Caki2 (cell line): ENCODE measurements around the gene PKD1L1. TPM values are rescaled to one million over a fixed set of nuclear protein-coding genes. Genes with fewer than 3 reads are reported as not detected.
"Not testable (repeated sequence)": the region's sequence is repeated elsewhere in the genome, so short reads cannot be mapped to it uniquely, and the experiment has no call there.

Experiments
- DNase-seq: peaks from one replicate; pipeline ENCODE4 v3.0.0-alpha.2; 2015; ENCODE audit warnings: low read depth
- in situ Hi-C: cut with HindIII; loops from 2 replicates; pipeline ENCODE4 v1.10.0; 2016; ENCODE audit warnings: low sequenced_read_pairs, low pct_unique_long_range_greater_than_20kb, mixed read lengths
- total RNA-seq: library from RNA; depleted of rRNA; stranded (reverse); fragments of >200 nt; shearing (Covaris generic); gene quantifications from 2 replicates; pipeline ENCODE4 v1.2.3, GENCODE V29; 2014; ENCODE audit warnings: low replicate concordance

Gene PKD1L1
- total RNA-seq, 1 experiment from 2014 or later: not detected

DNA sequence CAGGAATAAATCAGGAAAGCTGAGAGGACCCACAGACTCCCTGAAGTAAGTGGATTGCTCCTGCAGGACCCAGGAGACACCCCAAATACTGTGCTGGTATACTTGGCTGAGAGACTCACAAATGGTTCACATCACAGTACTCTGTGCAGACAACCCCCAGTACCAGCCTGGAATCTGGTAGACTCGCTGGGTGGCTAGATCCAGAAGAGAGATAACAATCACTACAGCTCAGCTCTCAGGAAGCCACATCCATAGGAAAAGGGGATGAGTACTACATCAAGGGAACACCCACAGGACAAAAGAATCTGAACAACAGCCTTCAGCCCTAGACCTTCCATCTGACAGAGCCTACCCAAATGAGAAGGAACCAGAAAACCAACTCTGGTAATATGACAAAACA, 31.8 kb downstream of the PKD1L1 start:
- DNase-seq, in situ Hi-C loops: not testable (repeated sequence)

DNA sequence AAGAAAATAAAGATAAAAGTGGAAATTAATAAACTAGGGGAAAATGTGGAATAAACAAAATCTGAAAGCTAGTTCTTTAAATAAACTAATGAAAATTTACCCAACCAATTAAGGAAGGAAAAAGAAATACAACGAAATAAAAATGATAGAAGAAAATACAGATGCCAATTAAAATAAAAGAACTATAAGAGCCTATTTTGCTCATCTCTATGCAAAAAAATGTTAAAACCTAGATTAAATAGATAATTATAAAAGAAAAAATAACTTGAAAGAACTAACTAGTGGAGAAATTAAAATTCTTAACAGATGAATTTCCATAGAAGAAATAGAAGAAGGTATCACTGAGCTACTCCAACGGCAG, 32.7 kb downstream of the PKD1L1 start:
- DNase-seq: no peak
- in situ Hi-C loops: no loop called here

DNA sequence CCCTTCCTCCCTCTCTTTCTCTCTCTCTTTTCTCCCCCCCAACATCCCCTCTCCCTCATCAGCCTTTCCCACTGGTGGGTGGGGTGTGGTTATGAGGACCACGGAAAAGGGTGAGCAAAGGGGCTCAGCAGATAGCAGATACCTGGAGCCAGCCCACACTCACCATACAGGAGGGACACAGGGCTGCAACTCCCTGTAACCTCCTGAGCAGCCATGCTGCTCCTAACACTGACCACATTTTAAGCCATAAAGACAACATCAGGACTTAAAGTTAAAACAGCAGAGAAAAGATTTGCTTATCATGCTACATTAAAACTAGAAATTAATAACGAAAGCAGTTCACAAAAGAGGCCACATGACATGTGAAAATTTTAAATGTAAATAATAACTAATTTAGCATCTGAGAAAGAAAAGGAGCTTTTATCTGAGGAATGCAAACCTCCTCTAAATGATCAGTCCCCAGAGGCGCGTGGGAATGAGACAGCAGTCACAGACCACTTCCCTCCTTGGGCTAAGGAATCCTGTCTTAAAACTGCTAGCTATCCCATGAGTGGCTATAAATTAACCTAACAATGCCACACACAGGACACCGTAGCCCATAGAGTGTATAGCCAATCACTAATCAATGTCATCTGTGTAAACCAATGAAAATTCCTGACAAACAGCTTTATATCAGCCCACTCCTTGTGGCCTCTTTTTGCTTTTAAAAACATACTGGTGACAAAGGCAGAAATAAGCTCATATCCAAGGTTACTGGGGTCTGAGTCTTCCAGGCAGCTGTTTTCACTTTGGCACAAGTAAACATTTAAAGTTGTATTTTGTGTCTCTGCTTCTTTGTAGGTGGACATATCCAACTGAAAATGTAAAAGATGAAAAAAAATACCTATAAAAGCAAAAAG, 33.3 kb downstream of the PKD1L1 start:
- no peak for DNase-seq
- in situ Hi-C loops: no loop called here

DNA sequence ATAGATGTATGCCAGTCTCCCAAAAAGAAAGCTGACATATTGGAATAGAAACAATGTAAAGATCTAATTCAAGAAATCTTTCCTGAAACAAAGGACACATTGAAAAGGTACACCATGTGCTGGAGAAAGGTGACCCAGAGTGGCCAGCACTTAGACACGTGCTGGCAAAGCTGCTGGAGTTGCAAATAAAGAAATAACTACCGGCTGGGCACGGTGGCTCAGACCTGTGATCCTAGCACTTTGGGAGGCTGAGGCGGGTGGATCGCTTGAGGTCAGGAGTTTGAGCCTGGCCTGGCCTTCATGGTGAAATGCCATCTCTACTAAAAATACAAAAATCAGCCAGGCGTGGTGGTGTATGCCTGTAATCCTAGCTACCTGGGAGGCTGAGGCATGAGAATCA, 35.9 kb downstream of the PKD1L1 start:
- DNase-seq: no peak
- in situ Hi-C loops: no loop called here

DNA sequence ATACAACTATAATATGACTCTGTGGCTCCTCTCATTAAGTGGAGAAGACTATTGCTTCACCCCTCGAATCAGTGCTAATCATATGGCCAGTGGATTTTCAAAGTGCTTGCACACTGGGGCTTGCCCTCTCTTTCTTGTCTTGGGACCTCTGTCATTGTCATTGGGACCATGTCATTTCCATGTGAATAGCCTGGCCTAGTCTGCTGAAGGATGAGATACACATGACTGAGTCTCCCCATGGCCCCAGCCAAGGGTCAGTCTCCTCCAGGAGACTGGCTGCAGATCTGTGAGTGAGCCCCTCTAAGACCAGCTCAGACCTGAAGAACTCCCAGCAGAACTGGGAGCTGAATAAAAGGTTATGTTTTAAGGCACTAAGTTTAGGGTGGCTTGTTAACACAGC, 39.5 kb downstream of the PKD1L1 start:
- in situ Hi-C loops: no loop called here
- DNase-seq: no peak

DNA sequence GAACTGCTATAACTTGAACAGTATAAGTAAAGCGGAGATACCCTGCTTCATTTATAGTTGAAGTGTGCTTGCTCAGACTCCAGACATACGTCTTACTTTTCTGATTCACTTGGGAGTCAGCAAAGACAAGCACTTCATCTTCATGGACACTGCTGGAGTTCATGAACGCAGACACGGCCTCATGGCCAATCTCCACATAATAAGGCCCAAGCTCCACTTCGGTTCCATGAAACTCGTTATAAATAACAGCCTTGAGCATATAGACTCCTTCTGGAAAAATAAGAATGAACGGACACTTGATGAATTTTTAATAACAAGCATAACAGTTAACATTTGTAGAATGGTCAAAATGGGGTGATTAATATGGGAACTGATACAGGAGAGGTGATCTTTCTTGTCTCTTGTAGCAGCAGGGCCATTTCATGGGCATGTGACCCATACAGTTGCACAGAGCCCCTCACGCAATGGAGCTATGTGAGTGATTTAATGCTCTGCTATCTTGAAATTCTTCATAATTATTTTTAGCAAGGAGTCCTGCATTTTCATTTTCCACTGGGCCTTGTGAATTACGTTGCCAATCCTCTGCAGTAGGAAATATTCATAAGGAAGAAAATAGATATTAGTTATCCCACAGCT, 40.2 kb downstream of the PKD1L1 start:
- DNase-seq: no peak
- in situ Hi-C loops: no loop called here

DNA sequence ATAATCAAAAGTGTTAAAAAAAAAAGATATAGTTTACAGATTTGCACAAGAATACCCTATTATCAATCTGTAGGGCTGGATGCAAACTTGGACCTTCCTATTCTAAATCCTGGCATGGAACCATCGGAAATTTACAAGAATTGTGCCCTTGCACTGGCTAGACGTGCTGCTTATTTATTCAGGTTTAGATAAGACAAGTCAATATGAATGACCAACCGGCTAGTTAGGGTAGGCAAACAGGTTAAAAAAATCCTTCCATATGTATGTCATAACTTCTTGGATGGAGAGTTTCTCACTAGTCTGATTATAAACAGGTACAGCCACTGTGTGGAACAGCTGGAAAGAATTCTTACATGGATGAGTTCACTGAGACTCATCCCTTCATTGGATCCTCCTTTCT, 41.4 kb downstream of the PKD1L1 start:
- no peak for DNase-seq
- in situ Hi-C loops: no loop called here

DNA sequence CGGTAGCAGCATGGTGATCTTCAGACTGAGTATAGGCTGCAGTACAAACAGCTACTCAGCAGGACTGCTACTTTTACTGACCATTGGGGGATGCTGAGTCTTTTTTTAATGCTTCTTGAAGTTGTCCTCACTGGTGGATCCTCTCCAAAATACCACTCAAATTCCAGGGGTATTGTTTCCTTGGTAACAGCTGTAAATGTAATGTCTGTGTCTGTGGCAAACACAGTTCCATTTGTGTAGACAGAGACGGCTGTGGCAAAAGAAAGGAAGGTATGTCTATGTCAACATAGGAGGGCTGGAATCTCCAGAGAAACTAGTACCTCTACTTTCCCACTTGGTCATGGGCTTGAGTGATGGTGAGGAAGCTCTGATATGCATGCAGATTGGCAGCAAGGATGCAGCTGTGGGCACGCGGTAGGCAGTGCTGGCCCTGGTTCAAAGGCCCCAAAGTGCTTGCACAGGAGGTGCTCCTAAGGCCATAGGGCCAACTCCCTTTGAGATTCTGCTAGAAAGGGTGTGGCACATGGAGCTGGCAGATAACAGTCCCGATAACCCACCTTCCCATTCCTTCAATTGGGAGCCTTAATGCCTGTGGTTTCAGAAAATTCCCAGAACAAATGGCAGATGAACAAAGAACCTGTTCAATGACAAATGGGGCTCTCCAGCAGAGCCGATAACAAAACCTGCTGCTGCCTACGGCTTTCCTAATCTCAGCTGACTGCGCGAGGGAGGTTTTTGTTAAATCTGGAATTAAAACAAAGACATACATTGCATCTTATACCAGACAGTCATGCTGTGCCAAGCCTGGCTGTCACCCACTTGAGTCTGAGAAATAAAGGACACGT, 43.0 kb downstream of the PKD1L1 start:
- in situ Hi-C loops: no loop called here
- no peak for DNase-seq

DNA sequence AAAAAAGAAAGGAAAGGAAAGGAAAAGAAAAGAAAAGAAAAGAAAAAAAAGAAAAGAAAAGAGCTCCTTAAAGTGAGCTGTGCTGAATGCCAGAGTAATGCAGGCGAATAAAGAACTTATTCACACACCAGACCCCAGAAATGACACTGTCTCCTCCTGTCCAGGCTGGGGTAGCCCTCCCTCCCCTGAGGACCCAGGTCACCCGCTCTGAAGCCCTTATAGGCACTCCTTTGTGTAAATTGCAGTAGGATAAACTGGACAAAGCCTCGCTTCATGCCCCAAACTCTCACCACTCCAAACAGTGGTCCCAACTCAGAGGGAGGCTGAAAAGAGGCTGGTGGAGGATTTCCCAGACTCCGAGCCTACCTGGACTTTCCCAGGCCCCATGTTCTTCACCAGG, 46.3 kb downstream of the PKD1L1 start:
- in situ Hi-C loops: no loop called here
- no peak for DNase-seq

DNA sequence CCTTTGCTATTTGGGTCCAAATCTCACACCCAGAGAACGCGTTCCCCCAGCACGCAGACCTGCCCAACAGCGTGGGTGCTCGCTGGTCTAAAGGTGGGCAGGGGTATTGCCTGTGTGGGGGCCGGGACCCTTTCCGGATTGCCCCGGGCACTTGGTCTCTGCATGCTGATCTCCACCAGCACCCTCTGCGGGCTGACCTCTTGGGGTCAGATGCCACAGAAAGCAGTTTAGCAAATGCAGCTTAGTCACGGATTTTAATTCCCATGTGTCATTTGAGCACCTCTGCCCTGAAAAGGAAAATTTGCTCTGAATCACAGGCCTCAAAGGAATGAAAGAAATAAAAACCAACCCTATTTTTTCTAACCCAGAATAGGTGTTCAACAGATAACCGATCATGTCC, 46.7 kb downstream of the PKD1L1 start:
- in situ Hi-C loops: no loop called here
- DNase-seq: no peak

DNA sequence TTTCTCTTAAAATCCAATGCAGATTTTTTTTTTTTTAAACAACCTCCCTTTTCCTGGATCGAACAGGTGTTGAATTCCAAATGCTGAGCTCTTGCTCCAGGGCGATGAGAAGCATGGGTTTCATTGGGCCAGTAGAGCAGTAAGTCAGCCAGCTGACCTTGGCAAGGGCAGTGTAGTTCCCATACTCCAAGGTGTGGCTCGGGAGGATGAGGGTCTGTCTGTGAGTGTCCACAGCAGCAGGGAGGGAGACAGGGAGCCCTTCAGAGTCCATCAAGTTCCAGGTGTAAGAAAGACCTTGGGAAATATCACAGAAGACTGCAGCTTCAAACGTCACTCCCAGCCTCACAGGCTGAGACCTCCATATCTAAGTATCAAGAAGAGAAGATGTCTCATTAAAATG, 50.4 kb downstream of the PKD1L1 start:
- no peak for DNase-seq
- in situ Hi-C loops: no loop called here

DNA sequence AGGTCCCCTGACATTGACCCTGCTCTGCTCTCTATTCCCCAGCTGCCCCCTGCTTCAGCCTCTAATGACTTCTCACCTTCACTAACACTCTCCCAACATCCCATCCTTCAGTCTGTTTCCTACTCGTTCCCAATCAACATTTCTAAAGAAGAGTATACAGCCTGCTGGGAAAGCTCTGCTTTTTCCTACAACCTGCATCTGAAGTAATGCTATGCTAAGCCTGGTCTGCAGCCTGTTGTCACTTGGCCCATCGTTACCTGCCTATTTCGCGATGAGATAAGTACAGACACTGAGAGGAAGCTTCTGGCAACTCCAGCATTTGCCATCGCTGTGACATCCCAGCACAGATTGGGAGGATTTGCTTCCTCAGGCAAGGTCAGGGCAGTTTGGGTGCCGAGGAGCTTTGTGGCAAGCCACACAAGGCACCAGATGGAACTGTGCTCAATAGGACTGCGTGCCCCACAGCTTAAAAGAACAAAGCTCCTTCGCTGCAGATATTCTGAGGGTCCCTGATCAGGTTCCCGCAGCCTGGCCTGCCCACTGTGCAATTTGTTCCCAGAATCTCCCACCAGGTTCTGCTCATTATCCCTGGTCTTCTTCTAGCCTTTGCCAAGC, 51.4 kb downstream of the PKD1L1 start:
- no peak for DNase-seq
- in situ Hi-C loops: no loop called here

DNA sequence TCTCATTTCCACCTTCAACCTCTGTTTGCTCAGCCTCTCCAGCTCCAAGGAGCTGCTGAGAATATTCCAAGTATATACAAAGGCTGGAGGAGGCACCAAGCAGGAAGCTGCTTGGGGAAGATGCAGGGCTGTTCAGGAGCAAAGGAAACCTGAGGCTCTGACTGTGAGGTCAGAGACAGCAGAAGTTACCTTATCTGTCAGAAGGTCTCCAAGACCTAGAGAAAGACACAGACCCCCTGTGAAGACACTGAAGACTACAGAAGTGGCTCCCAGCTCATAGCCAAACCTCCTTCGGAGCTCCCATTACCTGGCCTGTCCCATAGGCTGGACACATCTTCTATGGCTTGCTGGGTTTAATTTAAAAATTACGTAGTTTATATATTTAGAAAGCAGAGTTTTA, 53.2 kb downstream of the PKD1L1 start:
- DNase-seq: no peak
- in situ Hi-C loops: no loop called here

DNA sequence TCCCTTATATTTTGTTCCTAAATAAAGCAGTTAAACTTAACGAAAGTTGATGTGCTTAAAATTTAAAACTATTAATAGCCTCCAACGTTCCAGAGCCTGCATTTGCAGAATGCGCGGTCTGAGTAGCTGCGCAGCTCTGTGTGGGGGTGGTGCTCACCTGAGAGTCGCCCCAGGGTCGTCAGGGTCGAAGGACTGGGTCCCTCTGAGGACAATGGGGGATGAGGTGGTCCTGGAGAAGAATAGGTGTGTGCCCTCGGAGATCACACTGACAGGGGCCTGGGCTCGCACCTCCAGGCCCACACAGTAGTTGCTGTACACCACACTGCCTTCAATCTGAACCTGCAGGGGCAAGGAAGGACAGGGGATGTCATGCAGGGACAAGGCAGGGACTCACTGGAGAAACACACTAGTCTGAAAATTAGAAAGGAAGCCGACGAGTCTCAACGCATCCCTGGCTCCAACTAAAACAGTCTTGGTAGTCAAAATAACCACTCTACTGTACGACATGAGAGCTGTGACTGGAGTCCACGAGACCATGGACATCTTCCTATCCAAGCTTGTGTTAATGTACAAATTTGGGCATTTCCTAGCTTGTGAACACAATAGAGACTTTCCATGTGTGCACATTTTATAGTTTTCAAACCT, 54.4 kb downstream of the PKD1L1 start:
- in situ Hi-C loops: no loop called here
- no peak for DNase-seq

DNA sequence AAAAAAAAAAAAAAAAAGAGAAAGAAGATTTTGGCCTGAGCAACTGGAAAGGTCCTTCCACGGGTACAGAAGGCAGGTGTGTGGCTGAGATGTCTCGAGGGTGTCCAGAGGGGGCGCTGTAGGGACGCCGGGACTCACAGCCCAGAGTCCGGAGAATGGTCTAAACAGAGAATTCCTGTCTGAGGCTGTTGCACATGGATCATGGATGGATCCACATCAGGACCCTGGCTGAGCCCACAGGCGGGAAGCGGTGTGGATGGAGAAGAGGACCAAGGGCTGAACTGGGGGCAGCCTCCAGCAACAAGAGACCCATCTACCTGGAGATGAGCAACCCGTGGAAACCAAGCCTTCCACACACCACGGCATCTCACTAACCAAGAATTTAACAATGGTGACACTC, 55.0 kb downstream of the PKD1L1 start:
- in situ Hi-C loops: no loop called here
- no peak for DNase-seq

DNA sequence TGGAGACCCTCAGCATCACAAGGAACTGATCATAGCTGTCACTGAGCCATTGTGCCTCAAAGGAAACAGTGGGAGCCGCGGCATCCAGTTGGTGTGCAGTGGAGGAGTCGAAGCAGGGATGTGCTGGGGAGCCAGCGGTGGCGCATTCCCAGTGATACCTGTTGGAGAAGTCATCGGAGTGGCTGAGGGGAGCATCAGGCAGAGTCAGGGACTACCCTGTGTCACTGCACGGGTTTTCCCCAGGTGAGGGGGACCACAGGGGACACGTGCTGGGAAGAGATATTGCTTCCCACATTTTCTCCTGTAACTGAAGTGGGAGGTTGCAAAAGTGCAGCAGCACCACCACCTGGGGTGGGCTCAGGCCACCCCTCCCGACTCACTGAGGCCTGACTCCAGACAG, 57.7 kb downstream of the PKD1L1 start:
- in situ Hi-C loops: no loop called here
- no peak for DNase-seq

DNA sequence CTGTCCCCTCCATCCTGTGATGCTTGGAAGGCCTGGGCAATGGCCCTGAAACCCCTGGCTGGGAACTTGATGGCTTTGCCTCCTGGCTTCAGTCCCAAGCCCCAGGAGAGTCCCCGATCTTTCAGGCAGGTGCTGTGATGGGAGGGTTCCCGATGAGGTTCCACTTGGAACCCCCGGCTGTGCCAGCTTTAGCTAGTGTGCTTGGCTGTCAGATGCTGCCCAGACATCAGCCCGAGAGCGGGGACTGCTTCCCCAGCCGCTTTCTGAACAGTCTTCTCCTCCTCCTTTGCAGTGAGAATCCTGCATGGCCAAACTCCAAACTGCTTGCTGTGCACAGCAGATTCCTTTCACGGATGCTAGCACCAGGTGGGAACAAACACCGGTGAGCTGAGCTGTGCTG, 58.1 kb downstream of the PKD1L1 start:
- in situ Hi-C loops: no loop called here
- DNase-seq: no peak

DNA sequence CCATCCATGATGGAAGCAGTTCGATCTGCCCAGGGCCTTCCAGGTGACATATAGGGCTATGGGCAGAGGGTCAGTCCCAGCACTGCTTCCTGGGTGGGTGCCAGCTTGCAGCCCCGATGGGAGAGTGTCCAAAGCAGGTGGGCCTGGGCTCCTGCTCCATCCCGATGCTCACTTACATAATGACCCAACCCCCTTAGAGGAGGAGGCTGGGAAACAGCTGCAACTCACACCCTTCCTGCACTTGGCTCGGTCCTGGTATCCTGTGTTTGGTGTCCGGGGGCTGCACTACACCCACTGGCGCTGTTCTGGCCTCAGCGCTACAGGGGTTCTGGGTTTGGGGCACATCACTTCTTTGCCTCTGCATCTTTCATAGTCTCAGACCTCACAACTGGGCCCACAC, 58.5 kb downstream of the PKD1L1 start:
- DNase-seq: no peak
- in situ Hi-C loops: no loop called here
